HepG2 (cell line): ENCODE results near the gene CHL1. TPM values are rescaled to one million over a fixed set of nuclear protein-coding genes. Genes with fewer than 3 reads are reported as not detected.

ENCODE experiments used
- ATAC-seq: fragments of 200-7000 bp; cut with Tn5 transposase; 3 replicates; pipeline ENCODE4 v1.9.1; 2020; ENCODE audit warnings: mild to moderate bottlenecking, moderate library complexity
- BruUV-seq: library from RNA; stranded (reverse); fragments of 400-500 nt; replicated peaks from 2 replicates; lab custom pipeline; 2021; lab: Mats Ljungman, UMichigan
- CTCF ChIA-PET: fragments of 300-600 bp; formaldehyde crosslinking; extraction: SDS; loops from one replicate; lab custom pipeline; 2021; ENCODE audit warnings: low total read pairs, inconsistent platforms, low intra/inter-chr PET ratio; lab: Yijun Ruan, JAX
- POLR2A ChIA-PET: fragments of 350-600 bp; sonication (Branson Sonifier 250); formaldehyde crosslinking; loops from one replicate; lab custom pipeline; 2020; ENCODE audit warnings: antibody characterized with exemption, inconsistent platforms; lab: Yijun Ruan, JAX
- DNase-seq: peaks from one replicate; pipeline ENCODE4 v3.0.0-alpha.2; 2015; ENCODE audit warnings: low spot score
- FAIRE-seq: peaks from 3 replicates; lab custom pipeline; 2011; peaks lifted over from hg19 to GRCh38; lab: Jason Lieb, UNC
- H2AFZ ChIP-seq: one replicate; pipeline ENCODE4 v1.6.1; 2011; ENCODE audit warnings: low read length, inconsistent platforms
- H3K27ac ChIP-seq: fragments of 300-600 bp; 3 replicates; pipeline ENCODE4 v1.8.0; 2011; ENCODE audit warnings: mixed run types, mild to moderate bottlenecking, mixed read lengths, low read length, inconsistent platforms; ENCODE audit not compliant: insufficient read depth; ENCODE audit errors: extremely low read length
- H3K27me3 ChIP-seq, 2 experiments: fragments of 200-600 bp in 1 of 2; 2 replicates in 1 of 2; 3 replicates in 1 of 2; pipeline versions ENCODE4 v1.6.0 to v1.8.0; 2011; ENCODE audit warnings: low read length in 2 of 2, mild to moderate bottlenecking in 2 of 2, moderate library complexity in 2 of 2, inconsistent platforms in 1 of 2; ENCODE audit not compliant: insufficient read depth in 2 of 2, control insufficient read depth in 1 of 2
- H3K36me3 ChIP-seq, 2 experiments: fragments of 200-600 bp in 1 of 2; replicated peaks in 1 of 2; 2 replicates in 1 of 2; 3 replicates in 1 of 2; pipeline versions ENCODE4 v1.5.1 to v1.8.0; 2011; ENCODE audit warnings: low read length in 2 of 2, inconsistent platforms in 1 of 2; ENCODE audit not compliant: insufficient read depth in 2 of 2, control insufficient read depth in 1 of 2
- H3K4me1 ChIP-seq: 2 replicates; pipeline ENCODE4 v1.5.1; 2012; ENCODE audit warnings: low read length, inconsistent platforms; ENCODE audit not compliant: insufficient read depth
- H3K4me2 ChIP-seq: 2 replicates; pipeline ENCODE4 v1.6.0; 2011; ENCODE audit warnings: low read depth, low read length, inconsistent platforms
- H3K4me3 ChIP-seq, 3 experiments: fragments of 200-600 bp in 1 of 3; sonication (generic), shearing (Covaris generic) in 1 of 3; replicated peaks in 1 of 3; 2 replicates each; pipeline ENCODE4 v1.5.1; 2011 to 2016; ENCODE audit warnings: low read length in 3 of 3, inconsistent platforms in 2 of 3, low read depth in 2 of 3, mild to moderate bottlenecking in 2 of 3, control low read depth in 1 of 3, mixed read lengths in 1 of 3; ENCODE audit not compliant: insufficient read depth in 1 of 3
- H3K79me2 ChIP-seq: one replicate; pipeline ENCODE4 v1.6.1; 2011; ENCODE audit warnings: low read length, inconsistent platforms; ENCODE audit not compliant: insufficient read depth
- H3K9ac ChIP-seq: 2 replicates; pipeline ENCODE4 v1.6.0; 2011; ENCODE audit warnings: mild to moderate bottlenecking, low read depth, low read length, inconsistent platforms; ENCODE audit not compliant: insufficient read depth
- H3K9me3 ChIP-seq: 2 replicates; pipeline ENCODE4 v1.5.1; 2012; ENCODE audit warnings: mild to moderate bottlenecking, low read length
- H4K20me1 ChIP-seq: 2 replicates; pipeline ENCODE4 v1.6.0; 2011; ENCODE audit warnings: inconsistent platforms, mild to moderate bottlenecking, low read length, moderate library complexity; ENCODE audit not compliant: insufficient read depth
- ARNTL ChIP-seq: sonication (generic); formaldehyde crosslinking; IDR thresholded peaks from 2 replicates; pipeline ENCODE4 v1.4.0; 2020; ENCODE audit warnings: mild to moderate bottlenecking, missing genetic modification reagents
- KMT2A ChIP-seq: sonication (generic); formaldehyde crosslinking; IDR thresholded peaks from 2 replicates; pipeline ENCODE4 v1.4.0; 2020; ENCODE audit warnings: missing genetic modification reagents
- SCMH1 ChIP-seq: sonication (generic); formaldehyde crosslinking; IDR thresholded peaks from 2 replicates; pipeline ENCODE4 v1.9.0; 2021; ENCODE audit warnings: missing genetic modification reagents, mild to moderate bottlenecking, borderline replicate concordance
- ZSCAN9 ChIP-seq: IDR thresholded peaks from 2 replicates; pipeline ENCODE4 v1.6.1; 2016; ENCODE audit warnings: borderline replicate concordance
- WGBS: methylation state at CpG from one replicate; pipeline ENCODE4 v1.1.6; 2017; ENCODE audit warnings: low lambda C conversion rate; 5-methylcytosine and 5-hydroxymethylcytosine counted together
- in situ Hi-C: cut with HindIII; loops from 2 replicates; pipeline ENCODE4 v1.10.0; 2017; ENCODE audit warnings: low pct_unique_long_range_greater_than_20kb; ENCODE audit not compliant: extremely low pct_ligation_motif_present
- intact Hi-C: fragments of 100-400 bp; cut with micrococcal nuclease; formaldehyde crosslinking; loops from one replicate; pipeline ENCODE4 v1.10.0; 2022; ENCODE audit not compliant: unreplicated experiment
- polyA plus RNA-seq, 8 experiments: library from polyadenylated mRNA; depleted of rRNA in 3 of 8; stranded (reverse) in 7 of 8; unstranded in 1 of 8; fragments of >200 nt; fragmentation: Illumina TruSeq in 4 of 8; extraction: Trizol in 4 of 8; gene quantifications; 2 replicates each; pipeline versions ENCODE4 v1.2.1 to v1.2.3, GENCODE V29; 2011 to 2016; ENCODE audit warnings: low read depth in 4 of 8, missing spikeins in 1 of 8, mixed read lengths in 1 of 8; ENCODE audit not compliant: insufficient read depth in 1 of 8
- total RNA-seq, 5 experiments: library from RNA; depleted of rRNA; stranded (reverse); fragments of >200 nt; fragmentation: Illumina TruSeq; extraction: Trizol; gene quantifications; 2 replicates each; pipeline ENCODE4 v1.2.3, GENCODE V29; 2016; ENCODE audit warnings: low read depth in 1 of 5
- TF ChIP-seq, protein P1 (sequence below): sonication (generic); formaldehyde crosslinking; IDR thresholded peaks from 2 replicates; pipeline ENCODE4 v1.8.1; 2023; ENCODE audit warnings: mild to moderate bottlenecking, missing genetic modification reagents
- TF ChIP-seq, protein P2 (sequence below): sonication (generic); formaldehyde crosslinking; IDR thresholded peaks from 2 replicates; pipeline ENCODE4 v1.8.0; 2022; ENCODE audit warnings: mild to moderate bottlenecking, missing genetic modification reagents
- TF ChIP-seq, protein P3 (sequence below): sonication (generic); formaldehyde crosslinking; IDR thresholded peaks from 2 replicates; pipeline ENCODE4 v1.4.0; 2020; ENCODE audit warnings: missing genetic modification reagents

CHL1 gene
- total and polyA plus RNA-seq, 2 of the 13 experiments (the other 11 are each of a cell fraction or from before 2014, with no cell fraction given) = not detected

DNA sequence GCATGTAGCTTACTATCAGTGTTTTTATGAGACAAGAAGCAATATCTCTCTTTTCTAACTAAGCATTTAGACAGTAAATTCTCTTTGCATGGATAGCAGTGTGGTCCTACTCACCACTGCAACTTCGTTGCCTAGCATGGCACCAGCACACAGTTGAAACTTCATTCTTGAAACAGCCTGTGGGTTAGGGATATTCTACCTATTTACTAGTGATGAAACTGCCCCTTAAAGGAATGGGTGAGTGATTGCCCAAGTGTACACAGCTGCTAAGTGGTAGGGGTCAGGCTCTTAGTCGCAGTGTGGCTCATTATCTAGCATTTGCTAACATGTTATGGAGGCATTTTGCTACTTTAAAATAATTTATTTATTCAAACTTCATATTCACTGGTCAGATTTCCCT, 78.4 kb downstream of the CHL1 start:
- no peak overlapping the region for H3K9ac ChIP-seq
- H3K27ac ChIP-seq = no peak overlapping the region
- POLR2A ChIA-PET = no interaction called here
- no peak overlapping the region for H3K4me3 ChIP-seq
- H4K20me1 ChIP-seq = no peaks in the 10 kb centered on the region
- DNase-seq = no peak
- H3K9me3 ChIP-seq = no peaks in the 10 kb centered on the region
- no TSS peak for BruUV-seq
- TF ChIP-seq ARNTL (CRISPR knock-in tag) (no peak), KMT2A (CRISPR knock-in tag) (no peak)
- TF ChIP-seq, all 625 proteins: peak for 0
- in situ Hi-C loops (no loop called here), intact Hi-C loops (no loop called here)
- no peaks in the 10 kb centered on the region for H3K27me3 ChIP-seq
- CTCF ChIA-PET = no interaction called here
- ATAC-seq (no peak), FAIRE-seq (no peak)
- no peaks in the 10 kb centered on the region for H3K4me1 ChIP-seq
- no peaks in the 10 kb centered on the region for H3K79me2 ChIP-seq
- 0% methylated on average over 2 of the region's 2 CpGs for WGBS
- H3K36me3 ChIP-seq = no peaks in the 10 kb centered on the region
- H2AFZ ChIP-seq = no peak overlapping the region
- no peak overlapping the region for H3K4me2 ChIP-seq

DNA sequence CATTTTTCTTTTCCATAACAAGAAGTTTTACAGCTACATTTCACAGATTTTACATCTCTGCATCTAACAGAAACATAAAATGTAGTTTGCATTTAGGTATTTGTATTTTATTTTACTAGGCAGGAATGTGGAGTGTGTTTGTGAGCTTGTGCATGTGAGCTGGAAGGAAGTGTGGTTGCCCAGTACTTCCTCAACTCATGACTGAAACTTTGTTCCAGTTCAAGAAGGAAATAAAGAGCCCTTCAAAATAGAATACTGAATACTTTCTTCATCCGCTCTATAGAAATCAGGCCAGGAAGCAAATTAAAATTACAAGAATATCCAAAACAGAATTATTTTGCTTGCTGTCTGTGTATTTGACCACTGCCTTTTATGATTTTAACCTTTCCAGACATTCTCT, 81.3 kb downstream of the CHL1 start:
- FAIRE-seq = no peak
- intact Hi-C loops = no loop called here
- TF ChIP-seq SCMH1 (CRISPR knock-in tag) (no peak), ZSCAN9 (CRISPR knock-in tag) (no peak)
- TF ChIP-seq, protein P1, sequence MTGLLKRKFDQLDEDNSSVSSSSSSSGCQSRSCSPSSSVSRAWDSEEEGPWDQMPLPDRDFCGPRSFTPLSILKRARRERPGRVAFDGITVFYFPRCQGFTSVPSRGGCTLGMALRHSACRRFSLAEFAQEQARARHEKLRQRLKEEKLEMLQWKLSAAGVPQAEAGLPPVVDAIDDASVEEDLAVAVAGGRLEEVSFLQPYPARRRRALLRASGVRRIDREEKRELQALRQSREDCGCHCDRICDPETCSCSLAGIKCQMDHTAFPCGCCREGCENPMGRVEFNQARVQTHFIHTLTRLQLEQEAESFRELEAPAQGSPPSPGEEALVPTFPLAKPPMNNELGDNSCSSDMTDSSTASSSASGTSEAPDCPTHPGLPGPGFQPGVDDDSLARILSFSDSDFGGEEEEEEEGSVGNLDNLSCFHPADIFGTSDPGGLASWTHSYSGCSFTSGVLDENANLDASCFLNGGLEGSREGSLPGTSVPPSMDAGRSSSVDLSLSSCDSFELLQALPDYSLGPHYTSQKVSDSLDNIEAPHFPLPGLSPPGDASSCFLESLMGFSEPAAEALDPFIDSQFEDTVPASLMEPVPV = no peak
- TF ChIP-seq, protein P2, sequence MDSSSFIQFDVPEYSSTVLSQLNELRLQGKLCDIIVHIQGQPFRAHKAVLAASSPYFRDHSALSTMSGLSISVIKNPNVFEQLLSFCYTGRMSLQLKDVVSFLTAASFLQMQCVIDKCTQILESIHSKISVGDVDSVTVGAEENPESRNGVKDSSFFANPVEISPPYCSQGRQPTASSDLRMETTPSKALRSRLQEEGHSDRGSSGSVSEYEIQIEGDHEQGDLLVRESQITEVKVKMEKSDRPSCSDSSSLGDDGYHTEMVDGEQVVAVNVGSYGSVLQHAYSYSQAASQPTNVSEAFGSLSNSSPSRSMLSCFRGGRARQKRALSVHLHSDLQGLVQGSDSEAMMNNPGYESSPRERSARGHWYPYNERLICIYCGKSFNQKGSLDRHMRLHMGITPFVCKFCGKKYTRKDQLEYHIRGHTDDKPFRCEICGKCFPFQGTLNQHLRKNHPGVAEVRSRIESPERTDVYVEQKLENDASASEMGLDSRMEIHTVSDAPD = no peak
- TF ChIP-seq, protein P3, sequence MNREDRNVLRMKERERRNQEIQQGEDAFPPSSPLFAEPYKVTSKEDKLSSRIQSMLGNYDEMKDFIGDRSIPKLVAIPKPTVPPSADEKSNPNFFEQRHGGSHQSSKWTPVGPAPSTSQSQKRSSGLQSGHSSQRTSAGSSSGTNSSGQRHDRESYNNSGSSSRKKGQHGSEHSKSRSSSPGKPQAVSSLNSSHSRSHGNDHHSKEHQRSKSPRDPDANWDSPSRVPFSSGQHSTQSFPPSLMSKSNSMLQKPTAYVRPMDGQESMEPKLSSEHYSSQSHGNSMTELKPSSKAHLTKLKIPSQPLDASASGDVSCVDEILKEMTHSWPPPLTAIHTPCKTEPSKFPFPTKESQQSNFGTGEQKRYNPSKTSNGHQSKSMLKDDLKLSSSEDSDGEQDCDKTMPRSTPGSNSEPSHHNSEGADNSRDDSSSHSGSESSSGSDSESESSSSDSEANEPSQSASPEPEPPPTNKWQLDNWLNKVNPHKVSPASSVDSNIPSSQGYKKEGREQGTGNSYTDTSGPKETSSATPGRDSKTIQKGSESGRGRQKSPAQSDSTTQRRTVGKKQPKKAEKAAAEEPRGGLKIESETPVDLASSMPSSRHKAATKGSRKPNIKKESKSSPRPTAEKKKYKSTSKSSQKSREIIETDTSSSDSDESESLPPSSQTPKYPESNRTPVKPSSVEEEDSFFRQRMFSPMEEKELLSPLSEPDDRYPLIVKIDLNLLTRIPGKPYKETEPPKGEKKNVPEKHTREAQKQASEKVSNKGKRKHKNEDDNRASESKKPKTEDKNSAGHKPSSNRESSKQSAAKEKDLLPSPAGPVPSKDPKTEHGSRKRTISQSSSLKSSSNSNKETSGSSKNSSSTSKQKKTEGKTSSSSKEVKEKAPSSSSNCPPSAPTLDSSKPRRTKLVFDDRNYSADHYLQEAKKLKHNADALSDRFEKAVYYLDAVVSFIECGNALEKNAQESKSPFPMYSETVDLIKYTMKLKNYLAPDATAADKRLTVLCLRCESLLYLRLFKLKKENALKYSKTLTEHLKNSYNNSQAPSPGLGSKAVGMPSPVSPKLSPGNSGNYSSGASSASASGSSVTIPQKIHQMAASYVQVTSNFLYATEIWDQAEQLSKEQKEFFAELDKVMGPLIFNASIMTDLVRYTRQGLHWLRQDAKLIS (CRISPR knock-in tag) = no peak

More for the DNA sequence above, 81.3 kb downstream of the CHL1 start:
- no peaks in the 10 kb centered on the region for H3K79me2 ChIP-seq
- in situ Hi-C loops = no loop called here
- H2AFZ ChIP-seq = no peak overlapping the region
- ChIA-PET POLR2A (no interaction called here), CTCF (no interaction called here)
- no peaks in the 10 kb centered on the region for H3K27me3 ChIP-seq
- H3K4me2 ChIP-seq = no peak overlapping the region
- no peaks in the 10 kb centered on the region for H3K9me3 ChIP-seq
- H3K4me3 ChIP-seq = no peak overlapping the region
- no peak overlapping the region for H3K9ac ChIP-seq
- no peak for DNase-seq
- 100% methylated on average over 1 of the region's 1 CpG for WGBS
- H3K27ac ChIP-seq = no peak overlapping the region
- H3K36me3 ChIP-seq = no peaks in the 10 kb centered on the region
- no peaks in the 10 kb centered on the region for H4K20me1 ChIP-seq
- ATAC-seq = no peak
- no peaks in the 10 kb centered on the region for H3K4me1 ChIP-seq
- no TSS peak for BruUV-seq
